Upper lobe of left lung (tissue), 6 donors: Measurements from ENCODE around the gene TOMT. TPM values are rescaled to one million over a fixed set of nuclear protein-coding genes. Genes with fewer than 3 reads are reported as not detected.

Experiments
- ATAC-seq, 2 donors: fragments of 200-7000 bp; cut with Tn5 transposase; one replicate each; pipeline ENCODE4 v1.9.1; 2022; ENCODE audit warnings: mild to moderate bottlenecking in 2 of 2, moderate library complexity in 2 of 2; ENCODE audit not compliant: low FRiP score in 2 of 2
- DNase-seq, 2 donors: peaks; one replicate each; pipeline ENCODE4 v3.0.0-alpha.2; 2019 to 2020
- H3K27ac ChIP-seq, 4 donors: fragments of 200-600 bp; sonication (generic); one replicate each; pipeline ENCODE4 v1.5.1; 2016 to 2019
- H3K27me3 ChIP-seq, 4 donors: fragments of 200-600 bp; sonication (generic); one replicate each; pipeline ENCODE4 v1.5.1; 2017 to 2019
- H3K36me3 ChIP-seq, 4 donors: fragments of 200-600 bp; sonication (generic); one replicate each; pipeline ENCODE4 v1.5.1; 2016 to 2019
- H3K4me1 ChIP-seq, 4 donors: fragments of 200-600 bp; sonication (generic); one replicate each; pipeline ENCODE4 v1.5.1; 2018 to 2019
- H3K4me3 ChIP-seq, 4 donors: fragments of 200-600 bp; sonication (generic); one replicate each; pipeline ENCODE4 v1.5.1; 2017 to 2019; ENCODE audit warnings: mild to moderate bottlenecking in 2 of 4, moderate library complexity in 1 of 4
- H3K9me3 ChIP-seq, 4 donors: fragments of 200-600 bp; sonication (generic); one replicate each; pipeline ENCODE4 v1.5.1; 2018 to 2019
- EP300 ChIP-seq, 4 donors: sonication (generic); formaldehyde crosslinking; IDR thresholded peaks; one replicate each; pipeline ENCODE4 v1.5.1; 2017; ENCODE audit warnings: antibody characterized with exemption in 4 of 4, control low read depth in 2 of 4
- POLR2A ChIP-seq, 4 donors: fragments of 450-650 bp; IDR thresholded peaks; one replicate each; pipeline ENCODE4 v1.5.1; 2016 to 2017; ENCODE audit warnings: antibody characterized with exemption in 4 of 4, mild to moderate bottlenecking in 2 of 4
- POLR2AphosphoS5 ChIP-seq, 2 donors: sonication (generic); formaldehyde crosslinking; IDR thresholded peaks; one replicate each; pipeline ENCODE4 v1.5.1; 2017; ENCODE audit warnings: antibody characterized with exemption in 2 of 2
- WGBS, 2 donors: methylation state at CpG; one replicate each; pipeline ENCODE4 v1.1.5; 2017 to 2018; 5-methylcytosine and 5-hydroxymethylcytosine counted together
- total RNA-seq, 6 donors: library from RNA; depleted of rRNA in 4 of 6; stranded (reverse); fragments of >200 nt in 4 of 6; gene quantifications; one replicate each; pipeline versions ENCODE4 v1.1.0 to v1.2.1, GENCODE V29; 2016 to 2021
- TF ChIP-seq, protein P1 (sequence below), 6 experiments: fragments of 450-650 bp in 4 of 6; fragments of 200-600 bp in 2 of 6; sonication (generic) in 2 of 6; IDR thresholded peaks; one replicate each; pipeline ENCODE4 v1.5.1; 2016 to 2019; ENCODE audit warnings: antibody characterized with exemption in 6 of 6
- donor health status: DM: no; HTN: no; CAD: no; lungs with moderate emphysema.
- donor health status: DM: no; HTN: yes; CAD: no; lungs with severe emphysema.

The TOMT gene
- total RNA-seq, 6 donors from 2014 or later: 0.30 TPM; not detected in 5

GRCh38 chr11:72081184-72081644 is 24.5 kb upstream of the TOMT start:
- Histone ChIP-seq H3K9me3 (no peaks in the 10 kb centered on the region), H3K4me3 (peak overlapping the region; percentile 11 to 82 (median 68)), H3K27me3 (no peaks in the 10 kb centered on the region), H3K4me1 (peaks cover 29 to 33% (median 31%) of the 10 kb centered on the region in 4 donors), H3K36me3 (no peaks in the 10 kb centered on the region), H3K27ac (peak overlapping the region; percentile 87 to 94 (median 91))
- TF ChIP-seq POLR2AphosphoS5 (IDR thresholded peaks at IDR 0.05) (no peak), EP300 (IDR thresholded peaks at IDR 0.05) (no peak), POLR2A (IDR thresholded peaks at IDR 0.05) (no peak)
- TF ChIP-seq, protein P1, sequence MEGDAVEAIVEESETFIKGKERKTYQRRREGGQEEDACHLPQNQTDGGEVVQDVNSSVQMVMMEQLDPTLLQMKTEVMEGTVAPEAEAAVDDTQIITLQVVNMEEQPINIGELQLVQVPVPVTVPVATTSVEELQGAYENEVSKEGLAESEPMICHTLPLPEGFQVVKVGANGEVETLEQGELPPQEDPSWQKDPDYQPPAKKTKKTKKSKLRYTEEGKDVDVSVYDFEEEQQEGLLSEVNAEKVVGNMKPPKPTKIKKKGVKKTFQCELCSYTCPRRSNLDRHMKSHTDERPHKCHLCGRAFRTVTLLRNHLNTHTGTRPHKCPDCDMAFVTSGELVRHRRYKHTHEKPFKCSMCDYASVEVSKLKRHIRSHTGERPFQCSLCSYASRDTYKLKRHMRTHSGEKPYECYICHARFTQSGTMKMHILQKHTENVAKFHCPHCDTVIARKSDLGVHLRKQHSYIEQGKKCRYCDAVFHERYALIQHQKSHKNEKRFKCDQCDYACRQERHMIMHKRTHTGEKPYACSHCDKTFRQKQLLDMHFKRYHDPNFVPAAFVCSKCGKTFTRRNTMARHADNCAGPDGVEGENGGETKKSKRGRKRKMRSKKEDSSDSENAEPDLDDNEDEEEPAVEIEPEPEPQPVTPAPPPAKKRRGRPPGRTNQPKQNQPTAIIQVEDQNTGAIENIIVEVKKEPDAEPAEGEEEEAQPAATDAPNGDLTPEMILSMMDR (IDR thresholded peaks at IDR 0.05): no peak
- no peak for ATAC-seq
- 70 to 77% methylated on average over 20 to 21 of the region's 21 CpGs for WGBS, 2 donors
- DNase-seq: no peak

GRCh38 chr11:72081821-72082453 is 23.8 kb upstream of the TOMT start:
- TF ChIP-seq POLR2A (IDR thresholded peaks at IDR 0.05) (no peak), POLR2AphosphoS5 (IDR thresholded peaks at IDR 0.05) (no peak), EP300 (IDR thresholded peaks at IDR 0.05) (no peak)
- TF ChIP-seq, protein P1 (IDR thresholded peaks at IDR 0.05): no peak
- WGBS, 2 donors: 76% methylated on average over 3 of the region's 3 CpGs
- DNase-seq: no peak
- peak overlapping the region; percentile 87 to 94 (median 91) for H3K27ac ChIP-seq
- ATAC-seq: no peak
- H3K4me1 ChIP-seq: peaks cover 29 to 33% (median 31%) of the 10 kb centered on the region in 4 donors
- no peaks in the 10 kb centered on the region for H3K36me3 ChIP-seq
- no peaks in the 10 kb centered on the region for H3K9me3 ChIP-seq
- no peaks in the 10 kb centered on the region for H3K27me3 ChIP-seq
- H3K4me3 ChIP-seq: no peak overlapping the region

DNA sequence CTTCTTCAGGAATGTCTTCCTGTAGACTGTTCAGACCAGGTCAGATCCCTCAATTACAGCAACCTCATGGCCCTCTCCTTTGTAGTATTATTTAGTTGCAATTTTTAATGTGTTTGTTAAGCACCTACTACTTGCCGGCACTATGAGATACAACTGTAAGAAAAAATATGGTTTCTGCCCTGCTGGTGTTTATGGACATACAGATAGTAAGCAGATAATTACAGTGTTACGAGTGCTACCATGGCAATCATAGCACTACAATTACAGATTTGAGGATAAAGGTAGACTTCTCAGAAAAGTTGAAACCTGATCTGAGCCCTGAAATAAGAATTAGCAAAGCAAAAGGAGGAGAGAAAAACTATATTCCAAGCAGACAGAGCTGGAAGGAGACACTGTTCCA is 22.3 kb upstream of the TOMT start:
- DNase-seq (no peak), ATAC-seq (no peak)
- 88 to 96% methylated on average over 2 of the region's 2 CpGs for WGBS, 2 donors
- Histone ChIP-seq H3K27ac (no peak overlapping the region), H3K27me3 (no peaks in the 10 kb centered on the region), H3K9me3 (no peaks in the 10 kb centered on the region), H3K4me1 (peaks cover 27 to 33% (median 30%) of the 10 kb centered on the region in 4 donors), H3K36me3 (peaks cover 0 to 8% (median 0%) of the 10 kb centered on the region in 4 donors), H3K4me3 (no peak overlapping the region)
- TF ChIP-seq POLR2AphosphoS5 (IDR thresholded peaks at IDR 0.05): no peak
- TF ChIP-seq, protein P1 (IDR thresholded peaks at IDR 0.05): no peak
- no peak for TF ChIP-seq POLR2A (IDR thresholded peaks at IDR 0.05)
- TF ChIP-seq EP300 (IDR thresholded peaks at IDR 0.05): no peak

GRCh38 chr11:72084076-72084475 is 21.6 kb upstream of the TOMT start:
- no peak for DNase-seq
- Histone ChIP-seq H3K9me3 (no peaks in the 10 kb centered on the region), H3K36me3 (peaks cover 0 to 14% (median 0%) of the 10 kb centered on the region in 4 donors), H3K27me3 (no peaks in the 10 kb centered on the region), H3K27ac (no peak overlapping the region), H3K4me3 (no peak overlapping the region), H3K4me1 (peaks cover 21 to 27% (median 25%) of the 10 kb centered on the region in 4 donors)
- 79 to 80% methylated on average over 4 of the region's 4 CpGs for WGBS, 2 donors
- ATAC-seq: no peak
- TF ChIP-seq, protein P1 (IDR thresholded peaks at IDR 0.05): no peak
- TF ChIP-seq EP300 (IDR thresholded peaks at IDR 0.05) (no peak), POLR2AphosphoS5 (IDR thresholded peaks at IDR 0.05) (no peak), POLR2A (IDR thresholded peaks at IDR 0.05) (no peak)

GRCh38 chr11:72084965-72085364 is 20.8 kb upstream of the TOMT start:
- H3K27ac ChIP-seq: no peak overlapping the region
- no peaks in the 10 kb centered on the region for H3K27me3 ChIP-seq
- DNase-seq (no peak), ATAC-seq (no peak)
- H3K36me3 ChIP-seq: peaks cover 0 to 21% (median 3%) of the 10 kb centered on the region in 4 donors
- peaks cover 18 to 22% (median 19%) of the 10 kb centered on the region in 4 donors for H3K4me1 ChIP-seq
- H3K9me3 ChIP-seq: no peaks in the 10 kb centered on the region
- TF ChIP-seq EP300 (IDR thresholded peaks at IDR 0.05): no peak
- TF ChIP-seq, protein P1 (IDR thresholded peaks at IDR 0.05): no peak
- no peak for TF ChIP-seq POLR2AphosphoS5 (IDR thresholded peaks at IDR 0.05)
- no peak for TF ChIP-seq POLR2A (IDR thresholded peaks at IDR 0.05)
- H3K4me3 ChIP-seq: no peak overlapping the region
- WGBS, 2 donors: 95 to 100% methylated on average over 1 of the region's 1 CpG
